SU-DHL-6 (cell line): ENCODE measurements around the gene C1orf185.

Experiments
- CTCF ChIP-seq: fragments of 200-600 bp; sonication (generic); IDR thresholded peaks from one replicate; pipeline ENCODE4 v1.5.1; 2017; ENCODE audit warnings: antibody characterized with exemption, mild to moderate bottlenecking, low read length, moderate library complexity; ENCODE audit not compliant: insufficient read depth, poor library complexity, severe bottlenecking
- EZH2phosphoT487 ChIP-seq: fragments of 200-600 bp; sonication (generic), shearing (Covaris generic); conservative IDR thresholded peaks from 2 replicates; pipeline ENCODE4 v1.6.1; 2018; ENCODE audit warnings: mild to moderate bottlenecking, antibody characterized with exemption, low read length, moderate library complexity, mixed read lengths

- TF ChIP-seq EZH2phosphoT487 (no peak), CTCF (no peak)
Observed at GRCh38 chr1:51071291-51072042, 30.6 kb upstream of the C1orf185 start.
